MM.1S (cell line): Measurements from ENCODE around the gene CDK5RAP1.

ENCODE experiments used
- CTCF ChIP-seq: fragments of 300-600 bp; sonication (generic); IDR thresholded peaks from 2 replicates; pipeline ENCODE4 v1.5.1; 2016; ENCODE audit warnings: antibody characterized with exemption, low read length, mixed read lengths
- EZH2 ChIP-seq: fragments of 300-600 bp; sonication (generic); optimal IDR thresholded peaks from 2 replicates; pipeline ENCODE3; 2017; ENCODE audit warnings: low read depth, mild to moderate bottlenecking, antibody characterized with exemption, low read length, mixed read lengths
- EZH2phosphoT487 ChIP-seq: fragments of 300-600 bp; sonication (generic); IDR thresholded peaks from 2 replicates; pipeline ENCODE4 v1.6.1; 2018; ENCODE audit warnings: antibody characterized with exemption, low read length

- TF ChIP-seq CTCF (no peak), EZH2phosphoT487 (no peak), EZH2 (no peak)
Measured at GRCh38 chr20:33313686-33314314, 87.5 kb downstream of the CDK5RAP1 start.
